ENCODE results near the gene UBE2S.
A peak's percentile ranks its signal among the peaks of the same experiment; 100 is the strongest.

UBE2S gene

GRCh38 chr19:55377356-55378131 lies 30.0 kb downstream of the UBE2S start:
- no peaks in the 10 kb centered on the region for H3K27me3 ChIP-seq (ENCODE audit: low read depth)
- DNase-seq (ENCODE audit: low spot score in 2 of 2): no peak
- no peaks in the 10 kb centered on the region; the same call in 1 of the 2 replicates for H3K9me3 ChIP-seq
- no peaks in the 10 kb centered on the region; the same call in 1 of the 2 replicates for H3K4me1 ChIP-seq
- H3K4me3 ChIP-seq: no peak overlapping the region
- no peaks in the 10 kb centered on the region for H3K36me3 ChIP-seq (replicated peaks)
- in situ Hi-C loops (cut with MboI; ENCODE audit: low sequenced_read_pairs): no loop called here

- H3K27me3 ChIP-seq (ENCODE audit: low read depth): peaks cover 9% of the 10 kb centered on the region
- no peaks in the 10 kb centered on the region for H3K9me3 ChIP-seq
- in situ Hi-C loops (cut with MboI; ENCODE audit: low sequenced_read_pairs): no loop called here
- no peaks in the 10 kb centered on the region for H3K36me3 ChIP-seq (replicated peaks)
- H3K4me3 ChIP-seq: no peak within 1 kb of the TSS
- peak in 1 of 2 experiments; percentile 56 for DNase-seq (ENCODE audit: low spot score in 2 of 2)
- no peaks in the 10 kb centered on the region; the same call in 1 of the 2 replicates for H3K4me1 ChIP-seq
These were observed 31.2 kb downstream of the UBE2S start, which contains the start of gene TMEM190 for GRCh38 chr19:55376241-55376933. TMEM190 (plus strand) TSS chr19:55376826; CDS start chr19:55376854, 28 bp downstream.

- no peak for DNase-seq (ENCODE audit: low spot score in 2 of 2)
- no peaks in the 10 kb centered on the region; the same call in 1 of the 2 replicates for H3K4me1 ChIP-seq
- in situ Hi-C loops (cut with MboI; ENCODE audit: low sequenced_read_pairs): no loop called here
These were observed 33.4 kb downstream of the UBE2S start for GRCh38 chr19:55373993-55374757.

GRCh38 chr19:55373306-55373992 lies 34.1 kb downstream of the UBE2S start:
- H3K9me3 ChIP-seq: no peaks in the 10 kb centered on the region
- no peaks in the 10 kb centered on the region for H3K36me3 ChIP-seq (replicated peaks)
- H3K4me1 ChIP-seq: no peaks in the 10 kb centered on the region; the same call in 1 of the 2 replicates
- no peak for DNase-seq (ENCODE audit: low spot score in 2 of 2)
- peaks cover 29% of the 10 kb centered on the region for H3K27me3 ChIP-seq (ENCODE audit: low read depth)
- no peak overlapping the region for H3K4me3 ChIP-seq
- in situ Hi-C loops (cut with MboI; ENCODE audit: low sequenced_read_pairs): no loop called here

More at GRCh38 chr19:55373993-55374757, 33.4 kb downstream of the UBE2S start:
- Histone ChIP-seq H3K27me3 (ENCODE audit: low read depth) (peaks cover 25% of the 10 kb centered on the region), H3K36me3 (replicated peaks) (no peaks in the 10 kb centered on the region), H3K9me3 (no peaks in the 10 kb centered on the region), H3K4me3 (no peak overlapping the region)

- H3K4me3 ChIP-seq: no peak overlapping the region
- H3K36me3 ChIP-seq (replicated peaks): no peaks in the 10 kb centered on the region
- no peaks in the 10 kb centered on the region for H3K9me3 ChIP-seq
- DNase-seq (ENCODE audit: low spot score in 2 of 2): no peak
- in situ Hi-C loops (cut with MboI; ENCODE audit: low sequenced_read_pairs): no loop called here
- peaks cover 30% of the 10 kb centered on the region for H3K27me3 ChIP-seq (ENCODE audit: low read depth)
- no peaks in the 10 kb centered on the region; the same call in 1 of the 2 replicates for H3K4me1 ChIP-seq
These were observed 35.1 kb downstream of the UBE2S start for GRCh38 chr19:55372316-55373081.

- peak within 1 kb of the TSS; percentile 31 for H3K4me3 ChIP-seq
- no peak for DNase-seq (ENCODE audit: low spot score in 2 of 2)
- peaks cover 30% of the 10 kb centered on the region for H3K27me3 ChIP-seq (ENCODE audit: low read depth)
- no peaks in the 10 kb centered on the region for H3K36me3 ChIP-seq (replicated peaks)
- in situ Hi-C loops (cut with MboI; ENCODE audit: low sequenced_read_pairs): no loop called here
- no peaks in the 10 kb centered on the region for H3K4me1 ChIP-seq
- H3K9me3 ChIP-seq: no peaks in the 10 kb centered on the region
These were observed 37.1 kb downstream of the UBE2S start, which contains the start of gene IL11 for GRCh38 chr19:55370305-55370988. IL11 (minus strand) TSS chr19:55370463; CDS start chr19:55370310, 153 bp downstream.

GRCh38 chr19:55369653-55370304 lies 37.8 kb downstream of the UBE2S start:
- Histone ChIP-seq H3K4me3 (peak overlapping the region; percentile 31), H3K27me3 (ENCODE audit: low read depth) (peaks cover 30% of the 10 kb centered on the region)
- peak; percentile 10 to 70 for DNase-seq (ENCODE audit: low spot score in 2 of 2)

GRCh38 chr19:55368701-55369563 lies 38.7 kb downstream of the UBE2S start:
- H3K4me3 ChIP-seq: peak overlapping the region; percentile 23
- H3K9me3 ChIP-seq: no peaks in the 10 kb centered on the region
- peaks cover 30% of the 10 kb centered on the region for H3K27me3 ChIP-seq (ENCODE audit: low read depth)
- DNase-seq (ENCODE audit: low spot score in 2 of 2): peak in 1 of 2 experiments; percentile 49
- H3K4me1 ChIP-seq: no peaks in the 10 kb centered on the region
- in situ Hi-C loops (cut with MboI; ENCODE audit: low sequenced_read_pairs): no loop called here
- no peaks in the 10 kb centered on the region for H3K36me3 ChIP-seq (replicated peaks)

More at GRCh38 chr19:55369653-55370304, 37.8 kb downstream of the UBE2S start:
- Histone ChIP-seq H3K36me3 (replicated peaks) (no peaks in the 10 kb centered on the region), H3K9me3 (no peaks in the 10 kb centered on the region), H3K4me1 (no peaks in the 10 kb centered on the region)
- in situ Hi-C loops (cut with MboI; ENCODE audit: low sequenced_read_pairs): no loop called here

- no peak for DNase-seq (ENCODE audit: low spot score in 2 of 2)
- peaks cover 30% of the 10 kb centered on the region for H3K27me3 ChIP-seq (ENCODE audit: low read depth)
- in situ Hi-C loops (cut with MboI; ENCODE audit: low sequenced_read_pairs): no loop called here
- no peak overlapping the region for H3K4me3 ChIP-seq
- H3K36me3 ChIP-seq (replicated peaks): no peaks in the 10 kb centered on the region
- H3K9me3 ChIP-seq: no peaks in the 10 kb centered on the region
- H3K4me1 ChIP-seq: no peaks in the 10 kb centered on the region
These were observed 39.5 kb downstream of the UBE2S start for GRCh38 chr19:55368106-55368505.

- no peaks in the 10 kb centered on the region for H3K9me3 ChIP-seq
- no peaks in the 10 kb centered on the region for H3K4me1 ChIP-seq
- H3K27me3 ChIP-seq (ENCODE audit: low read depth): peaks cover 23% of the 10 kb centered on the region
- H3K4me3 ChIP-seq: no peak overlapping the region
- no peaks in the 10 kb centered on the region for H3K36me3 ChIP-seq (replicated peaks)
- in situ Hi-C loops (cut with MboI; ENCODE audit: low sequenced_read_pairs): no loop called here
- DNase-seq (ENCODE audit: low spot score in 2 of 2): no peak
These were observed 40.8 kb downstream of the UBE2S start for GRCh38 chr19:55366790-55367189.

GRCh38 chr19:55365964-55366363 lies 41.6 kb downstream of the UBE2S start:
- no peak for DNase-seq (ENCODE audit: low spot score in 2 of 2)
- Histone ChIP-seq H3K4me1 (no peaks in the 10 kb centered on the region), H3K36me3 (replicated peaks) (no peaks in the 10 kb centered on the region), H3K4me3 (no peak overlapping the region), H3K9me3 (no peaks in the 10 kb centered on the region), H3K27me3 (ENCODE audit: low read depth) (peaks cover 17% of the 10 kb centered on the region)
- in situ Hi-C loops (cut with MboI; ENCODE audit: low sequenced_read_pairs): no loop called here
